GM23338 (cell line): ENCODE results near the gene CSTF2T. TPM values are rescaled to one million over a fixed set of nuclear protein-coding genes. Genes with fewer than 3 reads are reported as not detected.

Experiments
- ATAC-seq: fragments of 200-7000 bp; cut with Tn5 transposase; 3 replicates; pipeline ENCODE4 v1.9.1; 2020
- DNase-seq: peaks from one replicate; pipeline ENCODE4 v3.0.0-alpha.2; 2015; ENCODE audit warnings: low spot score
- H2AFZ ChIP-seq: fragments of 200-600 bp; sonication (generic); 2 replicates; pipeline ENCODE4 v1.8.0; 2016; ENCODE audit warnings: antibody characterized with exemption, mild to moderate bottlenecking, moderate library complexity
- H3F3A ChIP-seq: fragments of 200-600 bp; sonication (generic); replicated peaks from 2 replicates; pipeline ENCODE4 v1.8.0; 2017; ENCODE audit warnings: antibody characterized with exemption, mixed run types, low read depth
- H3K27ac ChIP-seq: fragments of 200-600 bp; sonication (generic); 2 replicates; pipeline ENCODE4 v1.6.1; 2016; ENCODE audit warnings: low read depth
- H3K27me3 ChIP-seq: fragments of 200-600 bp; sonication (generic); 2 replicates; pipeline ENCODE4 v1.8.0; 2016; ENCODE audit warnings: mild to moderate bottlenecking, mixed run types, moderate library complexity; ENCODE audit not compliant: insufficient read depth
- H3K36me3 ChIP-seq: fragments of 200-600 bp; sonication (generic); 2 replicates; pipeline ENCODE4 v1.8.0; 2016; ENCODE audit warnings: mild to moderate bottlenecking; ENCODE audit not compliant: insufficient read depth
- H3K4me1 ChIP-seq: fragments of 200-600 bp; sonication (generic); 2 replicates; pipeline ENCODE4 v1.8.0; 2016; ENCODE audit warnings: mild to moderate bottlenecking, moderate library complexity; ENCODE audit not compliant: insufficient read depth
- H3K4me2 ChIP-seq: fragments of 200-600 bp; sonication (generic); 2 replicates; pipeline ENCODE4 v1.7.1; 2017; ENCODE audit warnings: mixed run types
- H3K4me3 ChIP-seq: fragments of 200-600 bp; sonication (generic); 2 replicates; pipeline ENCODE4 v1.6.1; 2016; ENCODE audit warnings: mixed run types
- H3K79me2 ChIP-seq: fragments of 200-600 bp; sonication (generic); replicated peaks from 2 replicates; pipeline ENCODE4 v1.8.0; 2017; ENCODE audit warnings: mild to moderate bottlenecking; ENCODE audit not compliant: insufficient read depth
- H3K9me2 ChIP-seq: fragments of 200-600 bp; sonication (generic); 2 replicates; pipeline ENCODE4 v1.8.0; 2017; ENCODE audit not compliant: insufficient read depth
- H4K20me1 ChIP-seq: fragments of 200-600 bp; sonication (generic); replicated peaks from 2 replicates; pipeline ENCODE4 v1.8.0; 2017; ENCODE audit warnings: mild to moderate bottlenecking; ENCODE audit not compliant: insufficient read depth
- H3K27ac Mint-ChIP-seq: 2 replicates; pipeline ENCODE4 v1.8.0; 2020; ENCODE audit warnings: inconsistent platforms, mild to moderate bottlenecking, moderate library complexity, mixed read lengths
- H3K27me3 Mint-ChIP-seq: 3 replicates; pipeline ENCODE4 v1.8.0; 2022; ENCODE audit warnings: low read depth, mild to moderate bottlenecking, moderate library complexity, mixed read lengths, inconsistent platforms; ENCODE audit not compliant: insufficient read depth, poor library complexity
- H3K36me3 Mint-ChIP-seq: 3 replicates; pipeline ENCODE4 v1.8.0; 2021; ENCODE audit warnings: low read depth, mild to moderate bottlenecking, inconsistent platforms, moderate library complexity, mixed read lengths
- H3K4me1 Mint-ChIP-seq: 3 replicates; pipeline ENCODE4 v1.8.0; 2020; ENCODE audit warnings: mild to moderate bottlenecking, inconsistent platforms, mixed read lengths
- H3K4me3 Mint-ChIP-seq: 3 replicates; pipeline ENCODE4 v1.8.0; 2021; ENCODE audit warnings: moderate library complexity, mild to moderate bottlenecking, inconsistent platforms, mixed read lengths
- H3K9me3 Mint-ChIP-seq: 3 replicates; pipeline ENCODE4 v1.8.0; 2020; ENCODE audit warnings: moderate library complexity, mild to moderate bottlenecking, inconsistent platforms, mixed read lengths
- CREB1 ChIP-seq: fragments of 250-450 bp; sonication (Bioruptor Pico); IDR thresholded peaks from 2 replicates; pipeline ENCODE4 v1.5.0; 2020; ENCODE audit warnings: low read depth, mild to moderate bottlenecking, moderate library complexity
- CTCF ChIP-seq, 2 experiments: fragments of 200-600 bp in 1 of 2; sonication (generic) in 1 of 2; conservative IDR thresholded peaks; 2 replicates each; pipeline versions ENCODE4 v1.5.1 to v1.6.1; 2016 to 2017; ENCODE audit warnings: antibody characterized with exemption in 2 of 2, low read depth in 2 of 2, mild to moderate bottlenecking in 2 of 2, moderate library complexity in 1 of 2
- EZH2 ChIP-seq: fragments of 200-600 bp; sonication (generic); IDR thresholded peaks from one replicate; pipeline ENCODE4 v1.8.0; 2017; ENCODE audit warnings: antibody characterized with exemption, mild to moderate bottlenecking, low read depth; ENCODE audit not compliant: unreplicated experiment
- EZH2phosphoT487 ChIP-seq: fragments of 200-600 bp; sonication (generic); IDR thresholded peaks from one replicate; pipeline ENCODE4 v1.8.1; 2018; ENCODE audit warnings: antibody characterized with exemption; ENCODE audit not compliant: unreplicated experiment
- JUNB ChIP-seq: IDR thresholded peaks from one replicate; pipeline ENCODE4 v1.6.1; 2016; ENCODE audit warnings: antibody characterized with exemption; ENCODE audit not compliant: unreplicated experiment
- NANOG ChIP-seq: IDR thresholded peaks from 2 replicates; pipeline ENCODE4 v1.6.1; 2016; ENCODE audit warnings: antibody characterized with exemption, borderline replicate concordance
- POLR2AphosphoS5 ChIP-seq: IDR thresholded peaks from 2 replicates; pipeline ENCODE4 v1.6.1; 2016; ENCODE audit warnings: antibody characterized with exemption, low read depth
- STAT1 ChIP-seq: IDR thresholded peaks from one replicate; pipeline ENCODE4 v1.6.1; 2016; ENCODE audit warnings: antibody characterized with exemption; ENCODE audit not compliant: unreplicated experiment
- ZNF114 ChIP-seq: fragments of 250-450 bp; sonication (Bioruptor Pico); IDR thresholded peaks from 2 replicates; pipeline ENCODE4 v1.5.0; 2020; ENCODE audit warnings: mild to moderate bottlenecking, moderate library complexity
- ZNF331 ChIP-seq: fragments of 250-450 bp; sonication (Bioruptor Pico); IDR thresholded peaks from 2 replicates; pipeline ENCODE4 v1.5.0; 2020; ENCODE audit warnings: low read depth, mild to moderate bottlenecking, moderate library complexity
- ZNF462 ChIP-seq: fragments of 250-450 bp; sonication (Bioruptor Pico); IDR thresholded peaks from 2 replicates; pipeline ENCODE4 v1.5.0; 2020; ENCODE audit warnings: mild to moderate bottlenecking, moderate library complexity
- polyA plus RNA-seq: library from polyadenylated mRNA; unstranded; fragments of >200 nt; fragmentation: Nextera tagmentation; extraction: Ambion mirVana; gene quantifications from 2 replicates; pipeline ENCODE4 v1.2.1, GENCODE V29; 2016
- total RNA-seq: library from RNA; depleted of rRNA; stranded (reverse); fragments of >200 nt; shearing (Covaris generic); gene quantifications from 2 replicates; pipeline ENCODE4 v1.2.3, GENCODE V29; 2014
- TF ChIP-seq, protein P1 (sequence below): IDR thresholded peaks from 2 replicates; pipeline ENCODE4 v1.6.1; 2016; ENCODE audit warnings: antibody characterized with exemption
- TF ChIP-seq, protein P2 (sequence below): IDR thresholded peaks from one replicate; pipeline ENCODE4 v1.6.1; 2018; ENCODE audit warnings: antibody characterized with exemption; ENCODE audit not compliant: unreplicated experiment

Gene CSTF2T
- total and polyA plus RNA-seq, 2 experiments from 2014 or later = 9.8 to 31.9 TPM

- H3K27me3 Mint-ChIP-seq = no peaks in the 10 kb centered on the region
- no peak for ATAC-seq
- 0 out of 2 replicates have a peak overlapping the region, but pooled peaks have one; percentile 14 for H3K27ac Mint-ChIP-seq
These were observed 16.2 kb downstream of the CSTF2T start for GRCh38 chr10:51683031-51683691.

More at GRCh38 chr10:51683031-51683691, 16.2 kb downstream of the CSTF2T start:
- no peaks in the 10 kb centered on the region for H4K20me1 ChIP-seq
- peaks cover 7% of the 10 kb centered on the region for H3K4me1 Mint-ChIP-seq
- no peaks in the 10 kb centered on the region for H3K36me3 ChIP-seq
- H3K4me2 ChIP-seq = no peak overlapping the region
- H3K4me1 ChIP-seq = peaks cover 6% of the 10 kb centered on the region; the same call in 1 of the 2 replicates
- no peak overlapping the region for H3K27ac ChIP-seq
- no peaks in the 10 kb centered on the region for H3K79me2 ChIP-seq
- H3K27me3 ChIP-seq = no peaks in the 10 kb centered on the region
- TF ChIP-seq JUNB (no peak), CREB1 (no peak), ZNF331 (CRISPR knock-in tag) (no peak), EZH2 (no peak), CTCF (conservative IDR thresholded peaks at IDR 0.05; ENCODE audit: low read depth in 2 of 2) (no peak), ZNF114 (no peak), EZH2phosphoT487 (no peak), STAT1 (no peak), NANOG (no peak), POLR2AphosphoS5 (no peak), ZNF462 (CRISPR knock-in tag) (no peak)
- TF ChIP-seq, protein P1, sequence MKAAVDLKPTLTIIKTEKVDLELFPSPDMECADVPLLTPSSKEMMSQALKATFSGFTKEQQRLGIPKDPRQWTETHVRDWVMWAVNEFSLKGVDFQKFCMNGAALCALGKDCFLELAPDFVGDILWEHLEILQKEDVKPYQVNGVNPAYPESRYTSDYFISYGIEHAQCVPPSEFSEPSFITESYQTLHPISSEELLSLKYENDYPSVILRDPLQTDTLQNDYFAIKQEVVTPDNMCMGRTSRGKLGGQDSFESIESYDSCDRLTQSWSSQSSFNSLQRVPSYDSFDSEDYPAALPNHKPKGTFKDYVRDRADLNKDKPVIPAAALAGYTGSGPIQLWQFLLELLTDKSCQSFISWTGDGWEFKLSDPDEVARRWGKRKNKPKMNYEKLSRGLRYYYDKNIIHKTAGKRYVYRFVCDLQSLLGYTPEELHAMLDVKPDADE = no peak
- TF ChIP-seq, protein P2, sequence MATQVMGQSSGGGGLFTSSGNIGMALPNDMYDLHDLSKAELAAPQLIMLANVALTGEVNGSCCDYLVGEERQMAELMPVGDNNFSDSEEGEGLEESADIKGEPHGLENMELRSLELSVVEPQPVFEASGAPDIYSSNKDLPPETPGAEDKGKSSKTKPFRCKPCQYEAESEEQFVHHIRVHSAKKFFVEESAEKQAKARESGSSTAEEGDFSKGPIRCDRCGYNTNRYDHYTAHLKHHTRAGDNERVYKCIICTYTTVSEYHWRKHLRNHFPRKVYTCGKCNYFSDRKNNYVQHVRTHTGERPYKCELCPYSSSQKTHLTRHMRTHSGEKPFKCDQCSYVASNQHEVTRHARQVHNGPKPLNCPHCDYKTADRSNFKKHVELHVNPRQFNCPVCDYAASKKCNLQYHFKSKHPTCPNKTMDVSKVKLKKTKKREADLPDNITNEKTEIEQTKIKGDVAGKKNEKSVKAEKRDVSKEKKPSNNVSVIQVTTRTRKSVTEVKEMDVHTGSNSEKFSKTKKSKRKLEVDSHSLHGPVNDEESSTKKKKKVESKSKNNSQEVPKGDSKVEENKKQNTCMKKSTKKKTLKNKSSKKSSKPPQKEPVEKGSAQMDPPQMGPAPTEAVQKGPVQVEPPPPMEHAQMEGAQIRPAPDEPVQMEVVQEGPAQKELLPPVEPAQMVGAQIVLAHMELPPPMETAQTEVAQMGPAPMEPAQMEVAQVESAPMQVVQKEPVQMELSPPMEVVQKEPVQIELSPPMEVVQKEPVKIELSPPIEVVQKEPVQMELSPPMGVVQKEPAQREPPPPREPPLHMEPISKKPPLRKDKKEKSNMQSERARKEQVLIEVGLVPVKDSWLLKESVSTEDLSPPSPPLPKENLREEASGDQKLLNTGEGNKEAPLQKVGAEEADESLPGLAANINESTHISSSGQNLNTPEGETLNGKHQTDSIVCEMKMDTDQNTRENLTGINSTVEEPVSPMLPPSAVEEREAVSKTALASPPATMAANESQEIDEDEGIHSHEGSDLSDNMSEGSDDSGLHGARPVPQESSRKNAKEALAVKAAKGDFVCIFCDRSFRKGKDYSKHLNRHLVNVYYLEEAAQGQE = no peak
- H3K4me3 ChIP-seq = no peak overlapping the region
- H3K4me3 Mint-ChIP-seq = no peak overlapping the region
- no peak for DNase-seq
- H3K36me3 Mint-ChIP-seq = 0 out of 3 replicates have a peak, but pooled peaks cover 2% of the 10 kb centered on the region
- no peaks in the 10 kb centered on the region for H3K9me2 ChIP-seq
- no peaks in the 10 kb centered on the region for H3F3A ChIP-seq
- no peak overlapping the region for H2AFZ ChIP-seq
- no peaks in the 10 kb centered on the region for H3K9me3 Mint-ChIP-seq
